ENCODE results near the gene DHRS9.

DNA sequence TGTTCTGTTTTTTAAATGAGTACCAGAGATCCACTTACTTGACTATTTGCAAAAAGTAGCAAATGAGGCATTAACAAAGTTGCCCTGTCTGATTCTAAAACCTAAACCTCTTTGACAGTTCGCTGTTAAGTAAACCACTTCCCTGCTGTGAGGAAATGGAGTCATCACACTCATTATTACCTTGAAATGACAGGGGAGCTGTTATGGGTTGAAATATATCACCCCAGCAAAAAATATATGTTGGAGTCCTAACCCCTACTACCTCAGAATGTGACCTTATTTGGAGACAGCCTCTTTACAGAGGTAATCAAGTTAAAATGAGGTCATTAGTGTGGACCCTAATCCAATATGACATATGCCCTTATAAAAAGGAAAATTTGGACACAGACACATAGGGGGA, 36.1 kb downstream of the DHRS9 start:
- TF ChIP-seq, protein P1, sequence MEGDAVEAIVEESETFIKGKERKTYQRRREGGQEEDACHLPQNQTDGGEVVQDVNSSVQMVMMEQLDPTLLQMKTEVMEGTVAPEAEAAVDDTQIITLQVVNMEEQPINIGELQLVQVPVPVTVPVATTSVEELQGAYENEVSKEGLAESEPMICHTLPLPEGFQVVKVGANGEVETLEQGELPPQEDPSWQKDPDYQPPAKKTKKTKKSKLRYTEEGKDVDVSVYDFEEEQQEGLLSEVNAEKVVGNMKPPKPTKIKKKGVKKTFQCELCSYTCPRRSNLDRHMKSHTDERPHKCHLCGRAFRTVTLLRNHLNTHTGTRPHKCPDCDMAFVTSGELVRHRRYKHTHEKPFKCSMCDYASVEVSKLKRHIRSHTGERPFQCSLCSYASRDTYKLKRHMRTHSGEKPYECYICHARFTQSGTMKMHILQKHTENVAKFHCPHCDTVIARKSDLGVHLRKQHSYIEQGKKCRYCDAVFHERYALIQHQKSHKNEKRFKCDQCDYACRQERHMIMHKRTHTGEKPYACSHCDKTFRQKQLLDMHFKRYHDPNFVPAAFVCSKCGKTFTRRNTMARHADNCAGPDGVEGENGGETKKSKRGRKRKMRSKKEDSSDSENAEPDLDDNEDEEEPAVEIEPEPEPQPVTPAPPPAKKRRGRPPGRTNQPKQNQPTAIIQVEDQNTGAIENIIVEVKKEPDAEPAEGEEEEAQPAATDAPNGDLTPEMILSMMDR (IDR thresholded peaks at IDR 0.05; ENCODE audit: low read depth, low read length), result no peak
- TF ChIP-seq EZH2phosphoT487 (IDR thresholded peaks at IDR 0.05; ENCODE audit: low read depth), result no peak
